OCI-LY3 (cell line): ENCODE measurements around the gene DOCK4.

ENCODE experiments used
- EZH2phosphoT487 ChIP-seq: fragments of 200-600 bp; shearing (Covaris generic); IDR thresholded peaks from 2 replicates; pipeline ENCODE4 v1.6.1; 2018; ENCODE audit warnings: antibody characterized with exemption, mixed run types, low read depth
- TF ChIP-seq, protein P1 (sequence below): fragments of 200-600, 300-600 bp; sonication (generic); IDR thresholded peaks from 2 replicates; pipeline ENCODE4 v1.5.1; 2014; ENCODE audit warnings: antibody characterized with exemption, low read length, low read depth

DNA sequence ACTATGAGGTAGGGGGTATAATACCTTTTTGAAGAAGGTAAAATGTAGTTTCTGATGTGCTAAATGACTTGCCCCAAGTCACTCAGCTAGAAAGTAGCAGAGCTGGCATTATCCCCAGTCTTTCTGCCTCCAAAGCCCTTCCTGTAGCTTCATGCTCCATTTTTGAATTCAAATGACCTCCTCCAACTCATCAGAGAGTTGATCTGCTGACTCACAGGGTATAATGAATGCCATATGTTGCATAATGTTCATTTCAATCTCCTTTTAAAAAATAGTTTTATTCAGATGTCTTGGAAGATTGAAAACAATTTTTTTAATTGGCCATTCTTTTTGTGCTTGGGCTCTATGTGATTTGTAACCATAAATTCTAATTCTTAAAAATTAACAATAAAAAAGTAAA lies 371.1 kb downstream of the DOCK4 start:
- TF ChIP-seq, protein P1, sequence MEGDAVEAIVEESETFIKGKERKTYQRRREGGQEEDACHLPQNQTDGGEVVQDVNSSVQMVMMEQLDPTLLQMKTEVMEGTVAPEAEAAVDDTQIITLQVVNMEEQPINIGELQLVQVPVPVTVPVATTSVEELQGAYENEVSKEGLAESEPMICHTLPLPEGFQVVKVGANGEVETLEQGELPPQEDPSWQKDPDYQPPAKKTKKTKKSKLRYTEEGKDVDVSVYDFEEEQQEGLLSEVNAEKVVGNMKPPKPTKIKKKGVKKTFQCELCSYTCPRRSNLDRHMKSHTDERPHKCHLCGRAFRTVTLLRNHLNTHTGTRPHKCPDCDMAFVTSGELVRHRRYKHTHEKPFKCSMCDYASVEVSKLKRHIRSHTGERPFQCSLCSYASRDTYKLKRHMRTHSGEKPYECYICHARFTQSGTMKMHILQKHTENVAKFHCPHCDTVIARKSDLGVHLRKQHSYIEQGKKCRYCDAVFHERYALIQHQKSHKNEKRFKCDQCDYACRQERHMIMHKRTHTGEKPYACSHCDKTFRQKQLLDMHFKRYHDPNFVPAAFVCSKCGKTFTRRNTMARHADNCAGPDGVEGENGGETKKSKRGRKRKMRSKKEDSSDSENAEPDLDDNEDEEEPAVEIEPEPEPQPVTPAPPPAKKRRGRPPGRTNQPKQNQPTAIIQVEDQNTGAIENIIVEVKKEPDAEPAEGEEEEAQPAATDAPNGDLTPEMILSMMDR, result no peak
- no peak for TF ChIP-seq EZH2phosphoT487
